Osteocyte (in vitro differentiated cells): ENCODE measurements around the gene GLYATL1B. TPM values are rescaled to one million over a fixed set of nuclear protein-coding genes. Genes with fewer than 3 reads are reported as not detected.
"Not testable (repeated sequence)": the region's sequence is repeated elsewhere in the genome, so short reads cannot be mapped to it uniquely, and the experiment has no call there.

Source experiments
- DNase-seq: peaks from one replicate; pipeline ENCODE4 v3.0.0; 2021; ENCODE audit warnings: mixed read lengths; ENCODE audit not compliant: unreplicated experiment; ENCODE audit errors: extremely low spot score
- H3K27ac Mint-ChIP-seq: one replicate; pipeline ENCODE4 v1.8.0; 2021; ENCODE audit warnings: mild to moderate bottlenecking, mixed read lengths; ENCODE audit not compliant: unreplicated experiment
- H3K27me3 Mint-ChIP-seq: one replicate; pipeline ENCODE4 v1.8.0; 2021; ENCODE audit warnings: mixed read lengths; ENCODE audit not compliant: unreplicated experiment
- H3K36me3 Mint-ChIP-seq: one replicate; pipeline ENCODE4 v1.8.0; 2021; ENCODE audit warnings: mixed read lengths; ENCODE audit not compliant: unreplicated experiment
- H3K4me1 Mint-ChIP-seq: one replicate; pipeline ENCODE4 v1.8.0; 2021; ENCODE audit warnings: mixed read lengths; ENCODE audit not compliant: unreplicated experiment
- H3K4me3 Mint-ChIP-seq: one replicate; pipeline ENCODE4 v1.8.0; 2021; ENCODE audit warnings: mild to moderate bottlenecking, moderate library complexity, mixed read lengths; ENCODE audit not compliant: unreplicated experiment
- H3K9me3 Mint-ChIP-seq: one replicate; pipeline ENCODE4 v1.8.0; 2021; ENCODE audit warnings: mixed read lengths; ENCODE audit not compliant: unreplicated experiment
- CTCF ChIP-seq: fragments of 200-600 bp; sonication (generic); IDR thresholded peaks from 2 replicates; pipeline ENCODE4 v1.5.0; 2021; ENCODE audit warnings: antibody characterized with exemption, mild to moderate bottlenecking, moderate library complexity
- total RNA-seq: library from RNA; stranded (reverse); gene quantifications from 2 replicates; pipeline ENCODE4 v1.2.1, GENCODE V29; 2021

The GLYATL1B gene
- total RNA-seq, 1 donor from 2014 or later = not detected

DNA sequence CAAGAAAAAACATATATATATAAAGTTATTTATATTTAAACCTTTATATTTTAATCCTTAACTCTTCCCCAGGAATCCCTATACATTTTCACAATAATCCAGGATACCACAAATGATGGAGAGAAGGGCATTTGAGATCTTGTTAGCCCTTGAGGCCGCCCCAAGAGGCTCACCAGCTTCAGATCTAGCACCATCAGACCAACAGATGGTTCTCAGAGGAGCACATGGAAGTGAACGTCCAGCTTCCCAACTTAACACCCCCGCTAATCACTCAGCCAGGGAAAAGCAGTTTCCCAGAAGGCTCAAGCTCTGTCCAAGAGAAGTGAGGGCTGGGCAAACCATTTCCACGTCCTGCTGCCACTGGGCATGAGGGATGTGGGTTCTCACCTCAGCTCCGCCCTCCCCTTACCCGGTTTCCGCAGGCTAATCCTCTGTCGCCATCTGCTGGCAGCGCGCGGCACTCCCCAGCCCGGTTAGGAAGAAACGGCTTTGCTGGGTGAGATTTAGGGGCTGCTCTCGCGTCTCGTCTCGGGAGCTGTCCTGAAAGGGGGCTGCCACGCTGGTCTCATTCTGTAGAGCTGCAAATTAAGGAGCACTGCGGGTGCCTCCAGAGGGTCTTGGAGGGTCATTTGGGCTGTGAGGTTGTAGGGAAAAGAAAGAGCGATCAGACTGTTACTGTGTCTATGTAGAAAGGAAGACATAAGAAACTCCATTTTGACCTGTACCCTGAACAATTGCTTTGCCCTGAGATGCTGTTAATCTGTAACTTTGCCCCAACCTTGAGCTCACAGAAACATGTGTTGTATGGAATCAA, 49.7 kb downstream of the GLYATL1B start:
- Mint-ChIP-seq H3K4me3 (peak overlapping the region; percentile 73), H3K27me3 (no peaks in the 10 kb centered on the region), H3K36me3 (peaks cover 24% of the 10 kb centered on the region), H3K27ac (peak overlapping the region; percentile 56), H3K4me1 (peaks cover 3% of the 10 kb centered on the region), H3K9me3 (no peaks in the 10 kb centered on the region)
- no peak for TF ChIP-seq CTCF
- DNase-seq = peak; percentile 94

DNA sequence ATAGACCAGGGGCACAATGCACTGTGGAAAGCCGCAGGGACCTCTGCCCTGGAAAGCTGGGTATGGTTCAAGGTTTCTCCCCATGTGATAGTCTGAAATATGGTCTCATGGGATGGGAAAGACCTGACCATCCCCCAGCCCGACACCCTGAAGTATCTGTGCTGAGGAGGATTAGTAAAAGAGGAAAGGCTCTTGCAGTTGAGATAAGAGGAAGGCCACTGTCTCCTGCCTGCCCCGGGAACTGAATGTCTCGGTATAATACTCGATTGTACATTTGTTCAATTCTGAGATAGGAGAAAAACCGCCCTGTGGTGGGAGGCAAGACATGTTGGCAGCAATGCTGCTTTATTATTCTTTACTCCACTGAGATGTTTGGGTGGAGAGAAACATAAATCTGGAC, 50.4 kb downstream of the GLYATL1B start:
- not testable (repeated sequence) for H3K4me3 Mint-ChIP-seq, H3K27ac Mint-ChIP-seq, DNase-seq, H3K27me3 Mint-ChIP-seq, H3K4me1 Mint-ChIP-seq, H3K9me3 Mint-ChIP-seq
- peaks cover 21% of the 10 kb centered on the region for H3K36me3 Mint-ChIP-seq

DNA sequence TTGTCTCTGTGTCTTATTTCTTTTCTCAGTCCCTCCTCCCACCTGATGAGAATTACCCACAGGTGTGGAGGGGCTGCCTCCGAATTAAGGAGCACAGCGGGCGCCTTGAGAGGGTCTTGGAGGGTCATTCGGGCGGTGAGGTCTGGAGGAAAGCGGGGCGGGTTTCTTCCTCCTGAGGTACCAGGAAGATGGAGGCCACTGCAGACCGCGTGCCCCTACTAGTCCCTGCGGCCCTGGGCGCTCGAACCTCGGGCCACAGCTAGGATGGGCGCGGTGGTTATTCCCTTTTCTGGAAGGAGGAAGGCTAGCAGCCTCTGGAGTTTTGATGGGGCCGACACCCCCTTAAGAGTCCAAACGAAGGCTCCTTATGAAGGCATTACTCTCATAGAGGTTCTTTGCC, 51.1 kb downstream of the GLYATL1B start:
- Mint-ChIP-seq H3K36me3 (peaks cover 17% of the 10 kb centered on the region), H3K27ac (no peak overlapping the region), H3K4me3 (no peak overlapping the region), H3K9me3 (no peaks in the 10 kb centered on the region), H3K4me1 (peaks cover 10% of the 10 kb centered on the region), H3K27me3 (no peaks in the 10 kb centered on the region)
- DNase-seq = no peak
- no peak for TF ChIP-seq CTCF

- no peak overlapping the region for H3K27ac Mint-ChIP-seq
- no peak for TF ChIP-seq CTCF
- DNase-seq = no peak
- peaks cover 7% of the 10 kb centered on the region for H3K36me3 Mint-ChIP-seq
- H3K4me3 Mint-ChIP-seq = no peak overlapping the region
- no peaks in the 10 kb centered on the region for H3K9me3 Mint-ChIP-seq
- peaks cover 21% of the 10 kb centered on the region for H3K4me1 Mint-ChIP-seq
- H3K27me3 Mint-ChIP-seq = no peaks in the 10 kb centered on the region
These were observed 52.5 kb downstream of the GLYATL1B start for GRCh38 chr11:59138643-59139042.

DNA sequence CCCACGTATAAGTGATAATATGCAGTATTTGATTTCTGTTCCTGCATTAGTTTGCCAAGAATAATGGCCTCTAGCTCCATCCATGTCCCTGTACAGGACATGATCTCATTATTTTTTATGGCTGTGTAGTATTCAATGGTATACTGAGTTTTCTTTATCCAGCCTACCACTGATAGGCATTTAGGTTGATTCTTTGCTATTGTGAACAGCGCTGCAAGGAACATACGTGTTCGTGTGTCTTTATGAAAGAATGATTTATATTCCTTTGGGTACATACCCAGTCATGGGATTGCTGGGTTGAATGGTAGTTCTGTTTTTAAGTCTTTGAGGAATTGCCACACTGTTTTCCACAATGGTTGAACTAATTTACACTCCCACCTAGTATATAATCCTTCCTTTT, 55.1 kb downstream of the GLYATL1B start:
- no peak for DNase-seq
- peak overlapping the region; percentile 96 for H3K4me3 Mint-ChIP-seq
- no peaks in the 10 kb centered on the region for H3K9me3 Mint-ChIP-seq
- H3K36me3 Mint-ChIP-seq = peaks cover 5% of the 10 kb centered on the region
- peaks cover 36% of the 10 kb centered on the region for H3K4me1 Mint-ChIP-seq
- H3K27ac Mint-ChIP-seq = no peak overlapping the region
- no peaks in the 10 kb centered on the region for H3K27me3 Mint-ChIP-seq
- no peak for TF ChIP-seq CTCF
